H9 (cell line): ENCODE data around the gene BTBD1. TPM values are rescaled to one million over a fixed set of nuclear protein-coding genes. Genes with fewer than 3 reads are reported as not detected.

Experiments used
- DNase-seq: peaks from one replicate; pipeline ENCODE4 v3.0.0-alpha.2; 2017
- H2AFZ ChIP-seq: one replicate; pipeline ENCODE4 v1.6.1; 2013; ENCODE audit warnings: mild to moderate bottlenecking, low read length, control low read depth, moderate library complexity
- H2AK5ac ChIP-seq: 2 replicates; pipeline ENCODE4 v1.6.1; 2013; ENCODE audit warnings: low read length, control low read depth, mixed read lengths; ENCODE audit not compliant: insufficient read length
- H2BK120ac ChIP-seq: one replicate; pipeline ENCODE4 v1.6.1; 2013; ENCODE audit warnings: low read depth, mild to moderate bottlenecking, low read length, control low read depth, inconsistent platforms; ENCODE audit not compliant: poor library complexity, severe bottlenecking
- H2BK12ac ChIP-seq: 2 replicates; pipeline ENCODE4 v1.6.1; 2013; ENCODE audit warnings: low read length, control low read depth, mixed read lengths, low read depth; ENCODE audit not compliant: insufficient read length
- H2BK15ac ChIP-seq: 2 replicates; pipeline ENCODE4 v1.6.1; 2013; ENCODE audit warnings: low read depth, low read length, control low read depth
- H2BK20ac ChIP-seq: one replicate; pipeline ENCODE4 v1.6.1; 2013; ENCODE audit warnings: low read depth, mild to moderate bottlenecking, low read length, control low read depth, inconsistent platforms; ENCODE audit not compliant: poor library complexity, severe bottlenecking
- H2BK5ac ChIP-seq: 2 replicates; pipeline ENCODE4 v1.6.1; 2013; ENCODE audit warnings: low read length, control low read depth, mixed read lengths; ENCODE audit not compliant: insufficient read length
- H3K14ac ChIP-seq: 2 replicates; pipeline ENCODE4 v1.6.1; 2013; ENCODE audit warnings: low read length, control low read depth; ENCODE audit not compliant: insufficient read depth
- H3K18ac ChIP-seq: 2 replicates; pipeline ENCODE4 v1.6.1; 2013; ENCODE audit warnings: low read depth, mild to moderate bottlenecking, mixed read lengths, low read length, control low read depth; ENCODE audit not compliant: insufficient read length
- H3K23ac ChIP-seq: 2 replicates; pipeline ENCODE4 v1.6.1; 2013; ENCODE audit warnings: low read length, control low read depth, mixed read lengths, low read depth; ENCODE audit not compliant: insufficient read length
- H3K23me2 ChIP-seq: 2 replicates; pipeline ENCODE4 v1.6.1; 2013; ENCODE audit warnings: low read depth, mild to moderate bottlenecking, mixed read lengths, low read length, control low read depth; ENCODE audit not compliant: insufficient read length, poor library complexity, severe bottlenecking
- H3K27ac ChIP-seq: 2 replicates; pipeline ENCODE4 v1.5.1; 2013; ENCODE audit warnings: low read length, control low read depth, mixed read lengths, low read depth; ENCODE audit not compliant: insufficient read length
- H3K27me3 ChIP-seq: 2 replicates; pipeline ENCODE4 v1.6.1; 2013; ENCODE audit warnings: low read length, control low read depth, inconsistent platforms; ENCODE audit not compliant: insufficient read depth
- H3K4ac ChIP-seq: 2 replicates; pipeline ENCODE4 v1.6.1; 2013; ENCODE audit warnings: low read depth, mild to moderate bottlenecking, control low read depth, inconsistent platforms, low read length, moderate library complexity
- H3K4me1 ChIP-seq: 2 replicates; pipeline ENCODE4 v1.6.1; 2013; ENCODE audit warnings: low read length, control low read depth, inconsistent platforms; ENCODE audit not compliant: insufficient read depth
- H3K4me2 ChIP-seq: 2 replicates; pipeline ENCODE4 v1.6.1; 2013; ENCODE audit warnings: low read length, control low read depth, mixed read lengths; ENCODE audit not compliant: insufficient read length, insufficient read depth
- H3K56ac ChIP-seq: 2 replicates; pipeline ENCODE4 v1.6.1; 2013; ENCODE audit warnings: low read depth, mild to moderate bottlenecking, mixed read lengths, low read length, control low read depth; ENCODE audit not compliant: insufficient read length
- H3K79me1 ChIP-seq: 2 replicates; pipeline ENCODE4 v1.6.1; 2013; ENCODE audit warnings: low read depth, mild to moderate bottlenecking, moderate library complexity, low read length, control low read depth, inconsistent platforms; ENCODE audit not compliant: insufficient read depth, poor library complexity, severe bottlenecking
- H3K79me2 ChIP-seq: 2 replicates; pipeline ENCODE4 v1.6.1; 2013; ENCODE audit warnings: low read length, control low read depth, inconsistent platforms; ENCODE audit not compliant: insufficient read depth
- H3K9ac ChIP-seq: 2 replicates; pipeline ENCODE4 v1.6.1; 2013; ENCODE audit warnings: low read length, control low read depth, mixed read lengths; ENCODE audit not compliant: insufficient read length; ENCODE audit errors: extremely low read depth
- H3K9me3 ChIP-seq: one replicate; pipeline ENCODE4 v1.6.1; 2013; ENCODE audit warnings: low read depth, low read length, inconsistent platforms; ENCODE audit not compliant: control insufficient read depth
- H3T11ph ChIP-seq: one replicate; pipeline ENCODE4 v1.6.1; 2013; ENCODE audit warnings: mild to moderate bottlenecking, low read length, control low read depth, inconsistent platforms
- H4K20me1 ChIP-seq: one replicate; pipeline ENCODE4 v1.6.1; 2013; ENCODE audit not compliant: control insufficient read depth, insufficient read length, insufficient read depth
- H4K5ac ChIP-seq: 2 replicates; pipeline ENCODE4 v1.6.1; 2013; ENCODE audit warnings: low read depth, mild to moderate bottlenecking, mixed read lengths, low read length, control low read depth; ENCODE audit not compliant: insufficient read length
- H4K8ac ChIP-seq: replicated peaks from 2 replicates; pipeline ENCODE4 v1.6.1; 2013; ENCODE audit warnings: low read length, control low read depth, mixed read lengths, low read depth; ENCODE audit not compliant: insufficient read length
- H4K91ac ChIP-seq: 2 replicates; pipeline ENCODE4 v1.6.1; 2013; ENCODE audit warnings: low read depth, mild to moderate bottlenecking, moderate library complexity, mixed read lengths, low read length, control low read depth; ENCODE audit not compliant: insufficient read length
- H3K27ac Mint-ChIP-seq, 3 experiments: 2 replicates in 2 of 3; 3 replicates in 1 of 3; pipeline ENCODE4 v1.8.0; 2020 to 2021; ENCODE audit warnings: mixed read lengths in 3 of 3, mild to moderate bottlenecking in 1 of 3, moderate library complexity in 1 of 3
- H3K27me3 Mint-ChIP-seq: 2 replicates; pipeline ENCODE4 v1.8.0; 2021; ENCODE audit warnings: low read depth, mild to moderate bottlenecking, moderate library complexity, mixed read lengths
- H3K36me3 Mint-ChIP-seq, 3 experiments: 2 replicates in 2 of 3; 3 replicates in 1 of 3; pipeline ENCODE4 v1.8.0; 2020 to 2021; ENCODE audit warnings: low read depth in 3 of 3, mixed read lengths in 3 of 3; ENCODE audit not compliant: insufficient read depth in 1 of 3
- H3K4me1 Mint-ChIP-seq, 2 experiments: 2 replicates each; pipeline ENCODE4 v1.8.0; 2020; ENCODE audit warnings: mixed read lengths in 2 of 2
- H3K4me3 Mint-ChIP-seq, 2 experiments: 2 replicates in 1 of 2; 3 replicates in 1 of 2; pipeline ENCODE4 v1.8.0; 2020 to 2021; ENCODE audit warnings: mild to moderate bottlenecking in 2 of 2, mixed read lengths in 2 of 2, moderate library complexity in 1 of 2
- H3K9me3 Mint-ChIP-seq, 2 experiments: 2 replicates in 1 of 2; 3 replicates in 1 of 2; pipeline ENCODE4 v1.8.0; 2020; ENCODE audit warnings: mild to moderate bottlenecking in 2 of 2, mixed read lengths in 2 of 2, moderate library complexity in 1 of 2
- CTCF ChIP-seq: fragments of 200-600 bp; sonication (generic); conservative IDR thresholded peaks from 3 replicates; pipeline ENCODE4 v1.8.0; 2021; ENCODE audit warnings: antibody characterized with exemption, mild to moderate bottlenecking
- WGBS: extraction: QIAGEN DNeasy Blood & Tissue Kit; methylation state at CpG from one replicate; pipeline ENCODE4 v1.1.7; 2013; ENCODE audit warnings: missing lambda C conversion rate, low lambda C conversion rate, mixed read lengths; ENCODE audit not compliant: insufficient read length; ENCODE audit errors: extremely low coverage; 5-methylcytosine and 5-hydroxymethylcytosine counted together
- total RNA-seq: library from RNA; stranded (reverse); gene quantifications from 2 replicates; pipeline ENCODE4 v1.2.1, GENCODE V29; 2021

Gene BTBD1
- total RNA-seq, 1 experiment from 2014 or later, result 43.3 TPM

DNA sequence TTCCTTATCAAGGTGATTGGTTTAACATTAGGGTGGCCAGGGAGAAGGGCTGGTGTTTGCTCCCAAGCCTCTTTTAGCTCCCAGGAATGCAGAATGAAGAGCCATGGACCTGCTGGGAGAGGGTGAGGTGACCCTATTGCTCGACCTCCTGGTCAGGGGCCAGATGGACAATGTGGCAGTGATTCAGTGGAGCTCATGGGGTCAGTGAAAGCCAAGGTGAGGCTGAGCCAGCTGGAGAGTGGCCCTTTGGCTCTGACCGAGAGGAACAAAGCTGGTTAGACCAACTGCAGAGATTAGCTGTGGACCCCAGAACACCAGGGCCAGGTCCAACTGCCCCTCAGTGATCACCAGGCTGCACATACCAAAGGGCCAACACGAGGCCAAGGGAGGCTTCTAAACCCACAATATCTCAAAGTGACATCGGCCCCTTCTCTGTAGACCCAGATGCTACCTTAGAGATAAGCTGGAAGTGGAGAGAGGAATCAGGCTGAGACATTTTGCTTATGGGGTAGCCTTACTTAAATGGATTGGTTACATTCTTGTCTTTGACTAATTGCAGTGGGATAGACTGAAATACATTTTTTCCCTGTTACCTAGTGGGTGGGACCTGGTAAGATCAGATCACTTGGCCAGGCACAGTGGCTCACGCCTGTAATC is 15.8 kb upstream of the BTBD1 start:
- Histone ChIP-seq H2BK15ac (no peak overlapping the region), H4K91ac (no peak overlapping the region), H3K79me1 (no peaks in the 10 kb centered on the region), H3K9ac (no peak overlapping the region), H3K79me2 (no peaks in the 10 kb centered on the region), H3K27me3 (no peaks in the 10 kb centered on the region), H2BK12ac (no peak overlapping the region), H4K8ac (no peak overlapping the region), H2BK5ac (no peak overlapping the region), H2AK5ac (no peak overlapping the region), H3K14ac (no peak overlapping the region), H3K9me3 (no peaks in the 10 kb centered on the region), H4K5ac (no peak overlapping the region), H3K4me1 (no peaks in the 10 kb centered on the region), H3K4ac (no peak overlapping the region), H2AFZ (no peak overlapping the region), H3K23ac (no peak overlapping the region), H4K20me1 (no peaks in the 10 kb centered on the region), H2BK20ac (no peak overlapping the region), H3T11ph (no peak overlapping the region), H3K56ac (no peak overlapping the region), H3K23me2 (no peaks in the 10 kb centered on the region), H2BK120ac (no peak overlapping the region), H3K27ac (no peak overlapping the region), H3K4me2 (no peak overlapping the region), H3K18ac (no peak overlapping the region)
- no CpG with 5 or more reads among the region's 5 CpGs for WGBS
- H3K27me3 Mint-ChIP-seq, result peaks cover 15% of the 10 kb centered on the region
- DNase-seq, result no peak
- H3K4me3 Mint-ChIP-seq, result no peak overlapping the region
- no peak for TF ChIP-seq CTCF
- H3K27ac Mint-ChIP-seq, result no peak overlapping the region; a peak in 1 of 7 replicates
- H3K36me3 Mint-ChIP-seq, result no peaks in the 10 kb centered on the region
- peaks cover 5 to 8% of the 10 kb centered on the region in 2 experiments for H3K4me1 Mint-ChIP-seq
- no peaks in the 10 kb centered on the region for H3K9me3 Mint-ChIP-seq
